GM21717 (cell line): ENCODE data around the gene CD3E.

Experiments used
- ATAC-seq: cut with Tn5 transposase; IDR thresholded peaks from one replicate; pipeline ENCODE4 v1.9.1; 2021; ENCODE audit warnings: mild to moderate bottlenecking, moderate library complexity; ENCODE audit not compliant: unreplicated experiment

Gene CD3E

DNA sequence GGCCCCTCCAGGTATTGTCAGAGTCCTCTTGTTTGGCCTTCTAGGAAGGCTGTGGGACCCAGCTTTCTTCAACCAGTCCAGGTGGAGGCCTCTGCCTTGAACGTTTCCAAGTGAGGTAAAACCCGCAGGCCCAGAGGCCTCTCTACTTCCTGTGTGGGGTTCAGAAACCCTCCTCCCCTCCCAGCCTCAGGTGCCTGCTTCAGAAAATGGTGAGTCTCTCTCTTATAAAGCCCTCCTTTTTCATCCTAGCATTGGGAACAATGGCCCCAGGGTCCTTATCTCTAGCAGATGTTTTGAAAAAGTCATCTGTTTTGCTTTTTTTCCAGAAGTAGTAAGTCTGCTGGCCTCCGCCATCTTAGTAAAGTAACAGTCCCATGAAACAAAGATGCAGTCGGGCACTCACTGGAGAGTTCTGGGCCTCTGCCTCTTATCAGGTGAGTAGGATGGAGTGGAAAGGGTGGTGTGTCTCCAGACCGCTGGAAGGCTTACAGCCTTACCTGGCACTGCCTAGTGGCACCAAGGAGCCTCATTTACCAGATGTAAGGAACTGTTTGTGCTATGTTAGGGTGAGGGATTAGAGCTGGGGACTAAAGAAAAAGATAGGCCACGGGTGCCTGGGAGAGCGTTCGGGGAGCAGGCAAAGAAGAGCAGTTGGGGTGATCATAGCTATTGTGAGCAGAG is at the start of gene CD3E:
Gene CD3E, plus strand, starts transcription at position 163 of the 681 bp plus-strand sequence. Its CDS starts 223 bp downstream, at position 386.
- no peak for ATAC-seq

DNA sequence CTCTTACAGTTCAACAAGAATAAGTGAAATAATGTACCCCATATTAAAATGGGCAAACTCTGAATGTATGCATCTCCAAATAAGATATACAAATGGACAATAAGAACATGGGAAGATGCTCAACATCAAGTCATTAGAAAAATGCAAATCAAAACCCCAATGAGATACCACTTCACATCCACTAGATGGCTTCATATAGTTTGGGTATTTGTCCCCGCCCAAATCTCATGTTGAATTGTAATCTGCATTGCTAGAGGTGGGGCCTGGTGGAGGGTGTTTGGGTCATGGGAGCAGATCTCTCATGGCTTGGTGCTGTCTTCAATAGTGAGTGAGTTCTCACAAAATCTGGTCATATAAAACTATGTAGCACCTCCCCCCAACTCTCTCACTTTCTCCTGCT is 46.1 kb upstream of the CD3E start:
- ATAC-seq: no peak

DNA sequence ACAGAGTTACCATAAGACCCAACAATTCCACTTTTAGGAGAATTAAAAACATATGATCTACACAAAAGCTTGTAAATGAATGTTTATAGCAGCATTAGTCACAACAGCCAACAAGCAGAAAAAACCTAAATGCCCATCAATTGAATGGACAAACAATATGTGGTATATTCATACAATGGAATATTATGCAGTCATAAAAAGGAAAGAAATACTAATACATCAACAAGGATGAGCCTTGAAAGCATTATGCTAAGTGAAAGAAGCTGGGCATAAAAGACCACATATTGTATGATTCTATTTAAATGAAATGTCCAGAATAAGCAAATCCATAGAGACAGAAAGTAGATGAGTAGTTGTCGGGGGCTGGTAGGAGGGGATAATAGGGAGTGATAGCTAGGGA is 45.4 kb upstream of the CD3E start:
- no peak for ATAC-seq

DNA sequence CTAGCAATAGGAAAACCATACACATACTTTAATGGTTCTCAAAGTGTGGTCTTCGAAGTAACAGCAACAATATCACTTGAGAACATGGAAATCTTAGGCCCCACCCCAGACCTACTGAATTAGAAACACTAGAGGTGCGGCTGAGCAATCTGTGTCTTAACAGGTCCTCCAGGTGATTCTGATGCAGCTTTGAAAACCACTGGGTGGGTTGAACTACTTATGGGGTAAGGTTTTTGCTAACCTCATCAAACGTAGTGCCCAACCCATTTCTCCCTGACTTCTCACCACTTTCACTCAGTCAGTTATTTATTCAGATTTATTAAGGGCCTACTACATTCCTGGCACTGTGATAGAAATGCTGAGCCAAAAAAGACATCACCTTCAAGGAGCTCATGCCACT is 44.2 kb upstream of the CD3E start:
- ATAC-seq: no peak

DNA sequence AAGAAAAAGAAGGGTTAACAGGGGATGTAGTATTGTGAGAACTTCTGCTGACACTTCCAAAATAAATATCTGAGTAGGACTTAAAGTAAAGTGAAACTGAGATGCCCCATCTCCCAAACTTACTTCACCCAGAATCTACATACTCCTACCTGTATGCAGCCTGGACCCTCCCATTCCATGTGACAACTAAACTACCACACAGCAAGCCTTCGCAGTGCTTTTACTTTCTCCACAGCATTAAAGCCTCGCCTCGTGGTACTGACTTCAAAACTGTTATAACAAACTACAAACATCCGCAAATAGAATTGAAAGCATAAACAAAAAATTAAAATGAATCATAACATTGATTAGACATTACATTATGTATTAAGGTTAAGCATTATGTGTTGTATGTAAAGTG is 41.4 kb upstream of the CD3E start:
- no peak for ATAC-seq

DNA sequence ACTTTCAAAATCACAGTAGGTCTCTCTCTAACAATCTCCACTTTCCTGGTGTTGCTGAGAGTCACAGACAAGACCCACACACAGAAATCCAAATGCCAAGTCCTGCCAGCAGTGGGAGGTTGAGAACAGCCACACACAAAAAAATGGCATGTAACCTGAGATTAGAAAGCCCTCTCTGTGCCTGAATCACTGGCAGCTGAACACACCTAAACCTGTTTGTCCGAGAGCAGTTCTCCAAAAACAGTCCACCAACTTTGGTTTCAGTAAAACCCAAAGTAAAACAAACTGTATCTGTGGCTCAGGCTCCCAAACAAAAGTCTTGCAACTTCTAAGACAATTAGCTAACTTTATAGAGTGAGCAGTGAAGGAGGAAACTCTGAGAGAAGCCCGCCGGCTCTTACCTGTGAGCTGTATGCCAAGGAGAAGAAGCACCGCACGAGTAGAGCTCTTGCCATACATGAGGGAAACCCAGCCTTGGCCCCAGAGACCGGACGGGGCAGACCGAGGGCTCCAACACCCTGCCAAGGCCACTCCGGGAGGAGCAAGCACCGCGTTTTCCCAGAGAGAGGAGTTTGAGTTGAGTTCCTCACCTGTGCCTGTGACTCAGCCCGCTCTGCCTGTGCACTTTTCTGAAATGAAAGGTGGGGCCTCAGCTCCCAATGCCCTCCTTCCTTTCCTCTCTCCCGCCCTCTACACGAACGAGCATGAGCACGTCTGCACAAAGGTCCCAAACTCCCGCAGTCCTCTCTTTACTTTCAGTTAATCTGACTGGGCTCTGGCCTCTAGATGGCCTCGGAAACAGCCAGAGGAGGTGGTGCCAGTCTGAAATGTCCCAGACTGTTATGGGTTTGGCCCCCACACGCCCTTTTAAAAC is 40.6 kb upstream of the CD3E start, which contains the start of gene MPZL2:
Gene MPZL2, minus strand, starts transcription at position 603 of the 874 bp plus-strand sequence. Its CDS starts 144 bp downstream, at position 459.
- ATAC-seq: no peak

DNA sequence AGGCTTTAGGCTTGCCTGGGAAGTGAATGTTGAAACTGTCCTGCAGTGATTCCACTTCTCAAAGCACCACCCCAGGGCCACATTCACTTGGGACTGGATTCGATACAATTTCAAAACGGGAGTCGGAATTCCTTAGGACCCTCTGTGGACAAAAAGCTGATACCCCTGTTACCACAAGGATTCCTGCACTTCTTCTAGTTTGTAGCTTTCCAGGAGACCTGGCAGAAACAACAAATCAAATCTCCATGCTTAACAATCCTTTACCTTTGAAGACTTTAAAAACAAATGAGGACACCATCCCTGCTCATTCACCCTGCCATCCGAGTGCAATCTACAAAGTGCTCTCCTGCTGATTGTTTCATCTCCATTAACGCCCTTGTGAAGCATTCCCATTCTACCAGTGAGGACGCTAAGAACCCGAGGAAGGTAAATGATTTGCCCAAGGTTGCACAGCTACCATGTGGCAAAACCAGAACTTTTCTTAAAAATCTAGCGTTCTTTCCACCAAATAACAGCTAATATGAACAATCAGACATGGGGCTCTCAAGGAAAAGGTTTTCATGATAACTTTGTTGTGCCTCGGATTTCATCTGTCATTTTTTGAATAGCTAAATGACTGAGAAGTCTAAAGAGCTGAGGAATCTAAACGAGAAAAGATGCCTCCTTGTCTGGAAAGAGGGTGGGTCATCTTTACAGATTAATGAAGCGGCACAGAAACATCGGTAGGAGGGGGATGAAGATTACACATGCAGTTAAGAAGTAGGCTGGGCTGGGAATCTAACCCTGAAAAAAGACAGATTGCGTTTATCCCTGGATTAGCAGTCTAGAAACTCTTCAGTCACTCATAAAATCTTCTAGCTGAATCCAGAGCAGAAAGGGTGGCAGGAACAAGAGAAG is 39.7 kb upstream of the CD3E start:
- ATAC-seq: no peak

DNA sequence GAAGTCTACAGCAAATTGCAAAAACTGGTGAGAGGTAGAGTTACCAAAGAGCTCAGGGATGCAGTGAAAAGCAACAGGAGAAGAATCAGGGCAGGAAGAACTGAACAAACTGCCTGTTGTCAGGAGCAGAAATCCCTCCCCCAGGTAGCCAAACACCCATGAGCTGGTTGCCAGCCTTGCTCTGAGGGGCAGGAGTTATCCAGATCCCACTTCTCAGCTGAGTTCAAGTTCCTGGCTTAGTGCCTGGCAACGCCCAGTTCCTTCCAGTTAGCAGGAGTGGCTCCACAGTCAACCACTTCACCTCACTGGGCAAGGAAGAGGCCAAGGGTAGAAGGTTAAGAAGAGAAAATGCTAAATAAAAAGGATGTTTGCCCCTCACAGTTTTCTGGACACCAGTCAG is 38.6 kb upstream of the CD3E start:
- ATAC-seq: no peak

DNA sequence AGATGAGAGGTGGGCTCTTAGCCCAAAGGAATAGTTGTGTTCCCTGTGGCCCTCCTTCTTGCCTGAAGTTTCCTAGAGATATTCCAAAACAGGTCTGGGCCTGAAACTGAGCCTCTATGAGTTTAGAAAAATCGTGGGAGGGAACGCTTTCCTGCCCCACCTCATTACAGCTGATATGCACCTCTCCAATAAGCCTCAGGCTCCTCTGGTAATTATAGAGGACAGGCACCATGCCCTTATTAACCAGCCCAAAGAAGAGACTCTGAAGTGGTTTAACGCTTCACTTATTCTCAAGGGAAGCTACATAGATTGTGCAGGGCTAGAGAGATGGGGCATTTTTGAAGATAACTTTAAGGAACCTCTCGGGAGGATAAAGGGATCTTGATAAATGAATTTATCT is 37.0 kb upstream of the CD3E start:
- ATAC-seq: no peak

DNA sequence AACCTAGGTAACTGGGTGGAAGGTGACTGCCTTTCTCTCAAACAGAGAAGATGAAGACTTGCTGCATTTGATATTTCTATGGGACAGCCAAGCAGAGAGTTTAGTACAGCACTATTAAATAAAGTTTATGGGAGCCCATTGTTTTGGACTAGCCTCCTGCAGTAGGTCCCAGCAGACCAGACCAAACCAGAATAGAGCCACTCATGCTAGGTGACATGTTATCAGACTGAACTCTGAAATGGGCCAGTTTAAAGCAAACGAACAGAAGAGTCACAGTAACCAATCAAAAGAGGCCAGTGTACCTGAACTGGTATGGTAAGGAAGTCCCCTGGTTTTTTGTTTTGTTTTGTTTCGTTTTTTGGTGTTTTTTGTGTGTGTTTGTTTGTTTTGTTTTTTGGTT is 32.5 kb upstream of the CD3E start:
- no peak for ATAC-seq

DNA sequence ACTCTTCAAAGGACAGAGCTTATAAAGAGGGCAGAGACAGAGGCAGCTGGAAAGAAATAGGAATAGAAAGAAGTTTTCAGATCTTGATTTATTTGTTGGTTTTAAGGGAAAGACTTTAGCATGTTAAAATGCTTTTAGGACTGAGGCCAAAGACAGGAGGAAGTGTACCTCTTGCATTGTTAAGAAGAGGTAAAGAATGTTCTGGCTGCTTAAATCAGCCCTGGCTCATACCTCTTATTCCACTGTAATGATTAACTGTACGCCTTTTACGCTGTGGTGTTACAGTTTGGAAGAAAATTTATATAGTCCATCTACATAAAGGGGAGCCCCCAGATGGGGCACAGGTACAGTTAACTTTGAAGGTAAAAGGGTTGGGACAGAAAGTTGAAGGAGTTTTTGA is 30.3 kb upstream of the CD3E start:
- no peak for ATAC-seq

DNA sequence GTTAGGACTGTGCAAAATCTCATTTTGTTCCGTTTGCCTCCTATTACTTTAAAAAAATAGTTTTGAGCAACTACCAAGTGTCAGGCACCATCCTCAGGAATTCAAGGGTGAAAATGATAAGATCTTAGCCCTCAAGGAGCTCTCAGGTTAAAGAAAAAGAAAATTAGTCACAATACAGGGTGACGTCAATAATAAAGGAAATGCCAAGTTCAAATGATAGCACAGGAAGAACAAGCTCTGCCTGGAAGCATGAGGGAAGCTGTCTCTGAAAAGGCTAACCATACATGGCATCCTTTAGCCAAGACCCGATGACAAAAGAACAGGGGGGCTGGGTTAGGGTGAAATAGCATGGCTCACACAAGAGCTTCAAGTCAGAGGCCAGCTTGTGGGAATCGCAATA is 29.4 kb upstream of the CD3E start:
- ATAC-seq: no peak

DNA sequence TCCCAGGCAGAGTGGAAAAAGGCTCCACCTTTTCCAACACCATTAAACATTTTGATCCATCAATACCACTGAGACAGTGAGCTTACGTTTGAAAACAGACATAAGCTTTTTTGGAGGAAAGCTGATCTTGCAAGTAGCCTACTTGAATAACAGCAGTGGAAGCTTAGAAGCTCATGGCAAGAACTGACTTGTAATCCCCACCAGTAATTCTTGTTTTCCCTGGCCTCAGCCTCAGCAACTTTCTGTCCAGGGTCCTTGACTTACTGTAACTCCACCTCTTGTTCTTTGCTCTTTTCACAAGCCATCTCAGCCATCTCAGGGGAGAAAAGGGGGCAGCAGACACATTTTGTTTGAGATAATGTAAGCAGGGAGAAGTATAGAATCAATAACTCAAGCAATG is 28.1 kb upstream of the CD3E start:
- ATAC-seq: no peak

DNA sequence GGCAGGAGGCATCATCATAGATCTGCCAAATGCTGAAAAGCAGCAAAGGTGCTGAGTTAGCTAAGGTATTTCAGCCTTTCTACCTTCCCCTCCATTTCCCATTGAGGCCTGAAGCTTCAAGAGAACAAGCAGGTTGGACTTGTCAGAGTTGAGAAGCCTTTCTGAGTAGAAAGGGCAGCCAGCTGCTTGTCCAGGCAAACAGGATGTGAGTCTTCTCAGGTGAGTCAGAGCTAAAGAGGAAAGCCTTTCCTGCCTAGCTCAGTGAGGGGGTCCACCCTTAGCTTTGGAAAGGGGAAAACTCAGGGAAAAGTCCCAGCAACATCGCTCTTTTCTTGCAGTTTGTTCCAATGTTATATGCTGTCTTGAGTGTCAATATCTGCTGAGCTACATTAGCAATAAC is 27.2 kb upstream of the CD3E start:
- ATAC-seq: no peak

DNA sequence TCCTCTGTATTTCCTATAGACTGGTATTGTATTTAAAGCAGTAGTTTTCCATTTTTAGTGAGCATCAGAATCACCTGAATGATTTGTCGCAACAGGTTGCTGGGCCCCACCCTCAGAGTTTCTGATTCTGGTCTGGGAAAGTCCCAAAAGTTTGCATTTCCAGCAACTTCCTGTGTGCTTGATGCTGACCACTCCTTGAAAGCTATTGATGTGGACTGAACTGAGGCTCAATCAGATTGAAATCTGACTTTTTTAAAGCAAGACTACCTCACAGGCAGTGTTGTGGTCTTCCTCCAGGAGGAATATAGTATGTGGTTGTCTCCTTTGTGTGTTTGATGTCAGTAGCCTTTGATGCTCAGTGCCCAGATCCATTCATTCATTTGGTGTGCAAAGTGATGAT is 23.2 kb upstream of the CD3E start:
- no peak for ATAC-seq

DNA sequence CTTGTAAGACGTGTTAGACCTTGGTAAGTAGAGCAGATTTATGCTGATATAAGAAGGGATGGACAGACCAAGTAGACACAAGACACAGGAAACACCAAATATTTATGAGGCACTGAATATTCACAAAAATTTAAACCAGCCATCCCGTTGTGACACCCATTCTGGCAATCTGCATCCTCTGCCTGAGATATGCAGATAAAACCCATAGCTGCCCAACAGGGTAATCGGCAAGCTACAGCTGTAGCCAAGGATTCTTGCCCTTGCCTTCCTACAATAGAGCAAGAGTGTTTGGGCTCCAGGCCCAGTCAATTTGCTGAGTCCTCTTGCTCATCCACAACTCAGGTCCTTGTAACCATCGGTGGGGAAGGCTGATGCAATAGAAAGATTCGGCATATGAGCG is 21.9 kb upstream of the CD3E start:
- no peak for ATAC-seq

DNA sequence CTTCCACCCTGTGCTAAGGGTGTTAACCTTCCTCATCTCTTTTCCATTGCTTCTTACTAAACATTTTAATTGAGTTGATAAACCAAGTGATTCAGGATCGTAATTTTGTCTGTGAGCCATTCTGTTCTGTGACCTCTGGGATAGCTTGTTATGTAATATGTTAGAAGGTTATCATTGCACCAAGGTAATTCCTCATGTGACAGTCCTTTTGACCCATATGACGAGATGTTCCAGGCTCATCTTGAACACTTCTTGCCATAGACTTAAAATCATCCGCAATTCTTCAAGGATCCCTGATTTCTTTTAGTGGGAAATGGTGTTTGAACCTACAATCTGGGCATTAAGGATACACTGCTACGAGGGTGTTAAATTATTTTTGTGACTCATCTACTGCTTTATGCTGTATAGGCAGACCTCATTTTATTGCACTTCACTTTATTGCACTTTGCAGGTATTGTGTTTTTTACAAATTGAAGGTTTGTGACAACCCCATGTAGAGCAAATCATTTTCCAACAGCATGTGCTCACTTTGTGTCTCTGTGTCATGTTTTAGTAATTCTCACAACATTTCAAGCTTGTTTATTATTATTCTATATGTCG is 21.4 kb upstream of the CD3E start:
- ATAC-seq: no peak

DNA sequence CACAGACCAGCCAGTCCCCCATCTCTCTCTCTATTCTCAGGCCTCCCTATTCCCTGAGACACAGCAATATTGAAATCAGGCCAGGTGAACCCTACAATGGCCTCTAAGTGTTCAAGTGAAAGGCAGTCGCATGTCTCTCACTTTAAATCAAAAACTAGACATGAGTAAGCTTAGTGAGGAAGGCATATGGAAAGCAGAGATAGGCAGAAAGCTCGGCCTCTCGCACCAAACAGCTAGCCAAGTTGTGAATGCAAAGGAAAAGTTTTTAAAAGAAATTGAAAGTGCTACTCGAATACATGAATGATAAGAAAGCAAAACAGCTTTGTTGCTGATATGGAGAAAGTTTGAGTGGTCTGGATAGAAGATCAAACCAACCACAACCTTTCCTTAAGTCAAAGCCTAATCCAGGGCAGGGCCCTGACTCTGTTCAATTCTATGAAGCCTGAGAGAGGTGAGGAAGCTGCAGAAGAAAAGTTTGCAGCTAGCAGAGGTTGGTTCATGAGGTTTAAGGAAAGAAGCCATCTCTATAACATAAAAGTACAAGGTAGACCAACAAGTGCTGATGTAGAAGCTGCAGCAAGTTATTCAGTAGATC is 20.7 kb upstream of the CD3E start:
- ATAC-seq: no peak

DNA sequence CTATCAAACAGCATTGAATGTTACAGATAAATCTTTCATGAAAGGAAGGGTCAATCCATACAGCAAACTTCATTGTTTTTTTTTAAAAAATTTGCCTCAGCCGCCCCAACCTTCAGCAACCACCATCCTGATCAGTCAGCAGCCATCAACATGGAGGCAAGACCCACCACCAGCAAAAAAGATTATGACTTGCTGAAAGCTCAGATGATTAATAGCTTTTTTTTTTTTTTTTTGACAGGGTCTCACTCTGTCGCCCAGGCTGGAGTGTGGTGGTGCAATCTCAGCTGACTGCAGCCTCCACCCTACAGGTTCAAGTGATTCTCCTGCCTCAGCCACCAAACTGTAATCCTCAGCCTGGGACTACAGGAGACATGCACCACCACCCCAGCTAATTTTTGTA is 18.0 kb upstream of the CD3E start:
- no peak for ATAC-seq

DNA sequence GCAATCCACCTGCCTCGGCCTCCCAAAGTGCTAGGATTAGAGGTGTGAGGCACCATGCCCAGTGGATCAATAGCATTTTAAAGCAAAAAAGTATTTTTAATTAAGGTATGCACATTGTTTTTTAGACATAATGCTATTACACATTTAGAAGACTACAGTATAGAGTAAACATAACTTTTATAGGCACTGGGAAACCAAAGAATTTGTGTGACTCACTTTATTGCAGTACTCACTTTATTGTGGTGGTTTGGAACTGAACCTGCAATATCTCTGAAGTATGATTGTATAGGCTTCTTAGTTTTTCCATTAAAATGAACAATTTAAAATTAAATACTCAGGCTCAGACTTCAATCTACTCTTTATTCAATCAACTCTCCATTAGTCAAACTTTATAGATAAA is 17.5 kb upstream of the CD3E start:
- no peak for ATAC-seq

DNA sequence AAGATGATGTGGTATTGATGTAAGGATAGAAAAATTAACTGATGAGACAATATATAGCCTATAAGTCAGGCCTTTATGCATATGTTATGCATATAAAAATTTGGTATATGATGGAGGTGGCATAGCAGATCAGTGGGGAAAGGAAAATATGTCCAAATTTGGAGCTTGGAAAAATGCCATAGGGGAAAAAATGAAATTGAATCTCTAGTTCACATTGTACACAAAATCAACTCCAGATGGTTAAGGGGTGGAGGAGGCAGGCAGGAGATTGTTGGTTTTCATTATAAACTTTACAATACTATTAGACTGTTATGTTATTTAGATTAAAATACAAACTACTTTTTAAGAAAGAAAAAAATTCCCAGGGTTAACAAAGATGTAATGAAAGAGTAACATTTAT is 15.1 kb upstream of the CD3E start:
- no peak for ATAC-seq
